ENCODE measurements around the gene CHPF. TPM values are rescaled to one million over a fixed set of nuclear protein-coding genes. Genes with fewer than 3 reads are reported as not detected.

The CHPF gene
- total and polyA plus RNA-seq, 2 donors (not counting 1 experiment from before 2014, with no cell fraction given) = 35.8 to 58.8 TPM

GRCh38 chr2:219536425-219536824 is 7.2 kb downstream of the CHPF start:
- Histone ChIP-seq H3K4me1 (ENCODE audit: control insufficient read depth, extremely low read depth, insufficient read depth, low read length) (no peaks in the 10 kb centered on the region), H3K9ac (ENCODE audit: insufficient read depth, low read length) (no peak overlapping the region), H3K9me3 (ENCODE audit: control insufficient read depth, insufficient read depth, low read depth, low read length) (no peaks in the 10 kb centered on the region), H3K36me3 (ENCODE audit: control insufficient read depth, insufficient read depth, low read length) (peaks cover 13% of the 10 kb centered on the region), H3K27ac (ENCODE audit: insufficient read depth, low read length) (no peak overlapping the region), H3K79me2 (ENCODE audit: control insufficient read depth, insufficient read depth, low read length) (no peaks in the 10 kb centered on the region), H4K20me1 (ENCODE audit: control insufficient read depth, extremely low read depth, insufficient read depth, low read length) (no peaks in the 10 kb centered on the region), H3K4me3 (replicated peaks in 1 of 4; ENCODE audit: control extremely low read depth in 1 of 4, insufficient read depth in 1 of 4, low read depth in 3 of 4, low read length in 4 of 4) (no peak overlapping the region), H2AFZ (ENCODE audit: low read length) (no peak overlapping the region), H3K4me2 (ENCODE audit: extremely low read depth, insufficient read depth, low read length) (no peak overlapping the region), H3K27me3 (ENCODE audit: control insufficient read depth, insufficient read depth, low read length) (peaks cover 10% of the 10 kb centered on the region)
- TF ChIP-seq CTCF (conservative IDR thresholded peaks at IDR 0.05 in 1 of 2, IDR thresholded peaks at IDR 0.05 in 1 of 2; ENCODE audit: low read depth in 1 of 2, low read length in 2 of 2) = no peak
- no peak for TF ChIP-seq EZH2 (IDR thresholded peaks at IDR 0.05; ENCODE audit: low read length, missing control alignments)
- DNase-seq (ENCODE audit: low read depth in 2 of 2) = no peak

GRCh38 chr2:219533930-219534661 is 9.5 kb downstream of the CHPF start:
- Histone ChIP-seq H3K4me3 (replicated peaks in 1 of 4; ENCODE audit: control extremely low read depth in 1 of 4, insufficient read depth in 1 of 4, low read depth in 3 of 4, low read length in 4 of 4) (no peak overlapping the region), H3K9ac (ENCODE audit: insufficient read depth, low read length) (no peak overlapping the region), H3K9me3 (ENCODE audit: control insufficient read depth, insufficient read depth, low read depth, low read length) (no peaks in the 10 kb centered on the region), H3K4me1 (ENCODE audit: control insufficient read depth, extremely low read depth, insufficient read depth, low read length) (no peaks in the 10 kb centered on the region), H3K36me3 (ENCODE audit: control insufficient read depth, insufficient read depth, low read length) (peaks cover 3% of the 10 kb centered on the region), H3K79me2 (ENCODE audit: control insufficient read depth, insufficient read depth, low read length) (no peaks in the 10 kb centered on the region), H3K4me2 (ENCODE audit: extremely low read depth, insufficient read depth, low read length) (no peak overlapping the region), H3K27me3 (ENCODE audit: control insufficient read depth, insufficient read depth, low read length) (peaks cover 25% of the 10 kb centered on the region), H2AFZ (ENCODE audit: low read length) (no peak overlapping the region), H3K27ac (ENCODE audit: insufficient read depth, low read length) (no peak overlapping the region), H4K20me1 (ENCODE audit: control insufficient read depth, extremely low read depth, insufficient read depth, low read length) (no peaks in the 10 kb centered on the region)
- no peak for TF ChIP-seq CTCF (conservative IDR thresholded peaks at IDR 0.05 in 1 of 2, IDR thresholded peaks at IDR 0.05 in 1 of 2; ENCODE audit: low read depth in 1 of 2, low read length in 2 of 2)
- DNase-seq (ENCODE audit: low read depth in 2 of 2) = no peak

GRCh38 chr2:219532378-219532649 is 11.3 kb downstream of the CHPF start:
- TF ChIP-seq EZH2 (IDR thresholded peaks at IDR 0.05; ENCODE audit: low read length, missing control alignments) (no peak), CTCF (conservative IDR thresholded peaks at IDR 0.05 in 1 of 2, IDR thresholded peaks at IDR 0.05 in 1 of 2; ENCODE audit: low read depth in 1 of 2, low read length in 2 of 2) (no peak)
- Histone ChIP-seq H2AFZ (ENCODE audit: low read length) (no peak overlapping the region), H3K4me2 (ENCODE audit: extremely low read depth, insufficient read depth, low read length) (no peak overlapping the region), H4K20me1 (ENCODE audit: control insufficient read depth, extremely low read depth, insufficient read depth, low read length) (no peaks in the 10 kb centered on the region), H3K9me3 (ENCODE audit: control insufficient read depth, insufficient read depth, low read depth, low read length) (no peaks in the 10 kb centered on the region), H3K4me1 (ENCODE audit: control insufficient read depth, extremely low read depth, insufficient read depth, low read length) (no peaks in the 10 kb centered on the region), H3K79me2 (ENCODE audit: control insufficient read depth, insufficient read depth, low read length) (no peaks in the 10 kb centered on the region), H3K4me3 (replicated peaks in 1 of 4; ENCODE audit: control extremely low read depth in 1 of 4, insufficient read depth in 1 of 4, low read depth in 3 of 4, low read length in 4 of 4) (no peak overlapping the region), H3K9ac (ENCODE audit: insufficient read depth, low read length) (no peak overlapping the region), H3K27me3 (ENCODE audit: control insufficient read depth, insufficient read depth, low read length) (peaks cover 33% of the 10 kb centered on the region), H3K36me3 (ENCODE audit: control insufficient read depth, insufficient read depth, low read length) (no peaks in the 10 kb centered on the region), H3K27ac (ENCODE audit: insufficient read depth, low read length) (no peak overlapping the region)
- DNase-seq (ENCODE audit: low read depth in 2 of 2) = no peak
